ENCODE measurements around the gene SURF6. TPM values are rescaled to one million over a fixed set of nuclear protein-coding genes. Genes with fewer than 3 reads are reported as not detected.
"Not testable (repeated sequence)": the region's sequence is repeated elsewhere in the genome, so short reads cannot be mapped to it uniquely, and the experiment has no call there.

SURF6 gene
- total RNA-seq, 1 experiment from 2014 or later: 21.2 TPM

DNA sequence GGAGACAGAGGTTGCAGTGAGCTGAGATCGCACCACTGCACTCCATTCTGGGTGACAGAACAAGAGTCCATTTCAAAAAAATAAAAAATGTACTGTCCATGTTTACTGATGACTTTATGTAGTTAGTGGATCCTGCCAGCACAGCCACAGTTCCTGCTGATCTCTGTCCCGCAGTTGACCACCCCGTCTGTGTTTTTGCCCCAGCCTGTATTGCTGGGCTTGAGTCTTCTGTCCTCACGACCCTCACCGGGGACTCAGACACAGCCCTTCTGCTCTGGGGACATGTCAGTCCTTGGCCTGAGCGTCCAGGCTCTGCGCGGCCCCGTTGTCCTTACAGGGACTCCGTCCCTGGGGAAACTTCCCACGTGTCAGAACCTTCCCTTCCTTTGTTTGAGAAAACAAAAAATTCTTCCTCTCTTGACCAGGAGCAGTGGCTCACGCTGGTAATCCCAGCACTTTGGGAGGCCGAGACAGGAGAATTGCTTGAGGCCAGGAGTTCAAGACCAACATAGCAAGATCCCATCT lies 14.5 kb downstream of the SURF6 start:
- BruUV-seq (replicated peaks): no TSS peak
- H3K4me2 ChIP-seq: no peak overlapping the region
- no peak overlapping the region for H2AFZ ChIP-seq
- H4K20me1 ChIP-seq (ENCODE audit: insufficient read depth): no peaks in the 10 kb centered on the region
- peaks cover 34% of the 10 kb centered on the region for H3K27me3 ChIP-seq (ENCODE audit: insufficient read depth, low read depth)
- DNase-seq: no peak
- H3K4me1 ChIP-seq (replicated peaks; ENCODE audit: insufficient read depth): no peaks in the 10 kb centered on the region
- no peak overlapping the region for H3K27ac ChIP-seq
- intact Hi-C loops (cut with micrococcal nuclease; ENCODE audit: unreplicated experiment): no loop called here
- no peaks in the 10 kb centered on the region for H3K9me2 ChIP-seq (ENCODE audit: insufficient read depth)
- ChIA-PET POLR2A (ENCODE audit: unreplicated experiment) (no interaction called here), CTCF (no interaction called here)
- H3K9me3 ChIP-seq (ENCODE audit: insufficient read depth, low read depth): no peaks in the 10 kb centered on the region
- TF ChIP-seq CTCF (conservative IDR thresholded peaks at IDR 0.05) (no peak), EZH2 (IDR thresholded peaks at IDR 0.05; ENCODE audit: low read depth) (no peak)
- H3K4me3 ChIP-seq: no peak overlapping the region
- H3K36me3 ChIP-seq (ENCODE audit: low read depth): no peaks in the 10 kb centered on the region
- H3F3A ChIP-seq (ENCODE audit: insufficient read depth, low read depth): no peaks in the 10 kb centered on the region
- no peaks in the 10 kb centered on the region for H3K79me2 ChIP-seq (ENCODE audit: low read depth)

- no peak overlapping the region for H3K4me2 ChIP-seq
- ChIA-PET POLR2A (ENCODE audit: unreplicated experiment) (no interaction called here), CTCF (no interaction called here)
- no peak for TF ChIP-seq CTCF (conservative IDR thresholded peaks at IDR 0.05)
- TF ChIP-seq EZH2 (IDR thresholded peaks at IDR 0.05; ENCODE audit: low read depth): no peak
- no peaks in the 10 kb centered on the region for H3F3A ChIP-seq (ENCODE audit: insufficient read depth, low read depth)
- intact Hi-C loops (cut with micrococcal nuclease; ENCODE audit: unreplicated experiment): no loop called here
- no peaks in the 10 kb centered on the region for H4K20me1 ChIP-seq (ENCODE audit: insufficient read depth)
- H2AFZ ChIP-seq: no peak overlapping the region
- no peaks in the 10 kb centered on the region for H3K9me3 ChIP-seq (ENCODE audit: insufficient read depth, low read depth)
- peaks cover 29% of the 10 kb centered on the region for H3K27me3 ChIP-seq (ENCODE audit: insufficient read depth, low read depth)
- no peaks in the 10 kb centered on the region for H3K79me2 ChIP-seq (ENCODE audit: low read depth)
- H3K9me2 ChIP-seq (ENCODE audit: insufficient read depth): no peaks in the 10 kb centered on the region
- no TSS peak for BruUV-seq (replicated peaks)
- no peak overlapping the region for H3K4me3 ChIP-seq
- H3K36me3 ChIP-seq (ENCODE audit: low read depth): no peaks in the 10 kb centered on the region
- H3K27ac ChIP-seq: no peak overlapping the region
- no peak for DNase-seq
- no peaks in the 10 kb centered on the region for H3K4me1 ChIP-seq (replicated peaks; ENCODE audit: insufficient read depth)
Observed at GRCh38 chr9:133320421-133320881, 15.5 kb downstream of the SURF6 start.

DNA sequence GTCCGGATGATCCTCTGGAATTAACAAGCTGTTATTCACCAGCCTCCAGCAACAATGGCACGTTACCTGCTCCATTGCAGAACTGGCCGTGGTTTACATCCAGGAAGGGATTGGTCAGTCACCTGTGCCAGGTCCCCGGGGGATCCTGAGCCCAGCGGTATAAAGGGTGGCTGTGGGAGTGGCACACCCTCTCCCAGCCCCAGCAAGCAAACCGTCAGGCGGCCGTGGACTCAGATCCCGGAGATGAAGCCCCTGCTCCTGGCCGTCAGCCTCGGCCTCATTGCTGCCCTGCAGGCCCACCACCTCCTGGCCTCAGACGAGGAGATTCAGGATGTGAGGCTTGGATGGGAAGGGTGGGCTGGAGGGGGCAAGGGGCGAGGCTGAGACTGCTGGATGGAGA lies 18.4 kb downstream of the SURF6 start:
- intact Hi-C loops (cut with micrococcal nuclease; ENCODE audit: unreplicated experiment); H2AFZ ChIP-seq; H3K27me3 ChIP-seq (ENCODE audit: insufficient read depth, low read depth); CTCF ChIA-PET; H4K20me1 ChIP-seq (ENCODE audit: insufficient read depth); H3K9me2 ChIP-seq (ENCODE audit: insufficient read depth); DNase-seq; POLR2A ChIA-PET (ENCODE audit: unreplicated experiment); H3K4me2 ChIP-seq; H3K4me1 ChIP-seq (replicated peaks; ENCODE audit: insufficient read depth); H3K27ac ChIP-seq; H3K9me3 ChIP-seq (ENCODE audit: insufficient read depth, low read depth); H3F3A ChIP-seq (ENCODE audit: insufficient read depth, low read depth); H3K4me3 ChIP-seq; BruUV-seq (replicated peaks); H3K79me2 ChIP-seq (ENCODE audit: low read depth); H3K36me3 ChIP-seq (ENCODE audit: low read depth): not testable (repeated sequence)

- no peak overlapping the region for H3K4me2 ChIP-seq
- intact Hi-C loops (cut with micrococcal nuclease; ENCODE audit: unreplicated experiment): no loop called here
- no peak for TF ChIP-seq CTCF (conservative IDR thresholded peaks at IDR 0.05)
- no peak for TF ChIP-seq EZH2 (IDR thresholded peaks at IDR 0.05; ENCODE audit: low read depth)
- no peaks in the 10 kb centered on the region for H3K4me1 ChIP-seq (replicated peaks; ENCODE audit: insufficient read depth)
- POLR2A ChIA-PET (ENCODE audit: unreplicated experiment): no interaction called here
- no peak for DNase-seq
- H4K20me1 ChIP-seq (ENCODE audit: insufficient read depth): no peaks in the 10 kb centered on the region
- no peaks in the 10 kb centered on the region for H3K36me3 ChIP-seq (ENCODE audit: low read depth)
- no peak overlapping the region for H2AFZ ChIP-seq
- no peaks in the 10 kb centered on the region for H3F3A ChIP-seq (ENCODE audit: insufficient read depth, low read depth)
- CTCF ChIA-PET: no interaction called here
- H3K27me3 ChIP-seq (ENCODE audit: insufficient read depth, low read depth): no peaks in the 10 kb centered on the region
- no peaks in the 10 kb centered on the region for H3K9me3 ChIP-seq (ENCODE audit: insufficient read depth, low read depth)
- H3K79me2 ChIP-seq (ENCODE audit: low read depth): no peaks in the 10 kb centered on the region
- H3K4me3 ChIP-seq: no peak overlapping the region
- no TSS peak for BruUV-seq (replicated peaks)
- no peaks in the 10 kb centered on the region for H3K9me2 ChIP-seq (ENCODE audit: insufficient read depth)
- H3K27ac ChIP-seq: no peak overlapping the region
Observed at GRCh38 chr9:133315997-133316396, 20.0 kb downstream of the SURF6 start.
